Frontal cortex (tissue), 4 donors: ENCODE data around the gene CLEC16A. TPM values are rescaled to one million over a fixed set of nuclear protein-coding genes. Genes with fewer than 3 reads are reported as not detected.
A peak's percentile ranks its signal among the peaks of the same experiment; 100 is the strongest.

ENCODE experiments used
- DNase-seq, 2 donors: peaks; one replicate each; pipeline ENCODE4 v3.0.0; 2012; ENCODE audit warnings: low spot score in 2 of 2
- FAIRE-seq: peaks from 2 replicates; lab custom pipeline; 2012; peaks lifted over from hg19 to GRCh38; lab: Jason Lieb, UNC
- total RNA-seq: library from RNA; depleted of rRNA; stranded (reverse); fragments of >200 nt; gene quantifications from one replicate; pipeline ENCODE4 v1.2.3, GENCODE V29; 2014
- donor health status: control.
- donor health status: control.
- donor health status: control.

Gene CLEC16A
- total RNA-seq, 1 donor from 2014 or later = 31.4 TPM

DNA sequence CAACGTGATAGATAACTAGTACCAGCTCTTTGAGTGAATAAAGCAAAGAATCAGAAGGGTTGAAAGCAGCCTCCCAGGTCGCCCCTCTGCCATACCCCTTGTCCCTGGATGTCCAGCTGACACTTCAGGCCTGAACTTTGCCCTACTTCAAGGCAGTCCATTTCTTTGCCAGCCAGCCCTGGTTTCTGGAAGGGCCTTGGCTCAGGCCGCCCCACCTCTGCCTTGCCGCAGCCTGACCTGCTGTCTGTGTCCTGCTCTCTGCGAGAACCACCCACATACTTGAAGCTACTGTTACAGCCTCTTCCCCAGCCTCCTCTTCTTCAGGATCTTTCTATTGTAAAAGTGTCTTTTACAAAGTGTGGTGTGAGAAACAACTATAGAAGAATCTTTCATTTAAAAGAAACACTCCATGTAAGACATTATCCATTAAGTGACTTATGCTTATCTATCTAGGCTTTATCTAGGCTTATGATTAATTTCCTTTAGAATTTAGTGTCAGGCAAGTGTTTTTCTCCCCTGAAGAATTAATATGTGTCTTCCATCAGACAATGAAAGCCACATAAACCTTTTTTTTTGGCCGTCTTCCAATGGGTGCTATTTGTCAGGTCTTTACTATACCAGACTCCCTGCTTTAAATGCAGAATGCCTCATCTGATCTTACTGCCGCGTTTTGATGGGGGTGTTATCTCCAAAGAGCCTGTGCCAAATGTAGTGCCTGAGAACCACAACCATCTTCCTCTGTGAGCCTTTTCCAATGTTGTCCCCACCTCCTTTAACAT, 177.7 kb downstream of the CLEC16A start:
- FAIRE-seq (no peak), DNase-seq (no peak)

DNA sequence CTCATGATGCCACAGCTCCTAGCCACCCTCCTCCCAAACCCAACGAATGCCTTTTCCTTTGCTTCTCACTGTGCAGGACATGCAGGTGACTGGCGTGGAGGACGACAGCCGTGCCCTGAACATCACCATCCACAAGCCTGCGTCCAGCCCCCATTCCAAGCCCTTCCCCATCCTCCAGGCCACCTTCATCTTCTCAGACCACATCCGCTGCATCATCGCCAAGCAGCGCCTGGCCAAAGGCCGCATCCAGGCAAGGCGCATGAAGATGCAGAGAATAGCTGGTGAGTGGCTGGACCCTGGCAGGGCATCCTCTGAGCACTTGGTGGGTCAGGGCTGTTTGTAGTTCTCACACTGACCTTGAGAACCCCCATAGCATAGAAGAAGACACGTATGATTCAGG, 179.3 kb downstream of the CLEC16A start:
- FAIRE-seq = no peak

DNA sequence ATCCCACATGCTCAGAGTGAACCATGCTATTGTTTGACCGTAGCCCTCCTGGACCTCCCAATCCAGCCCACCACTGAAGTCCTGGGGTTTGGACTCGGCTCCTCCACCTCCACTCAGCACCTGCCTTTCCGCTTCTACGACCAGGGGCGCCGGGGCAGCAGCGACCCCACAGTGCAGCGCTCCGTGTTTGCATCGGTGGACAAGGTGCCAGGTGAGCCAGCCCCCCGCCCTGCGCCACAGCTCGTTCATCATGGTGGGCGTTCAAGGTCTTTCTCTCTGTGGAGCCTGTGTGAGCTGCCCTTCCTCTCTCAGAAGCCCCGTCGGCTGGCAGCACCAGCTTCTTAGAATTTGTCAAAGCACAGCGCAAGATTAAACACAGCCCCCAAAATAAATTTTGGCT, 181.6 kb downstream of the CLEC16A start:
- DNase-seq = no peak
- no peak for FAIRE-seq

More for the DNA sequence above, 179.3 kb downstream of the CLEC16A start:
- no peak for DNase-seq

DNA sequence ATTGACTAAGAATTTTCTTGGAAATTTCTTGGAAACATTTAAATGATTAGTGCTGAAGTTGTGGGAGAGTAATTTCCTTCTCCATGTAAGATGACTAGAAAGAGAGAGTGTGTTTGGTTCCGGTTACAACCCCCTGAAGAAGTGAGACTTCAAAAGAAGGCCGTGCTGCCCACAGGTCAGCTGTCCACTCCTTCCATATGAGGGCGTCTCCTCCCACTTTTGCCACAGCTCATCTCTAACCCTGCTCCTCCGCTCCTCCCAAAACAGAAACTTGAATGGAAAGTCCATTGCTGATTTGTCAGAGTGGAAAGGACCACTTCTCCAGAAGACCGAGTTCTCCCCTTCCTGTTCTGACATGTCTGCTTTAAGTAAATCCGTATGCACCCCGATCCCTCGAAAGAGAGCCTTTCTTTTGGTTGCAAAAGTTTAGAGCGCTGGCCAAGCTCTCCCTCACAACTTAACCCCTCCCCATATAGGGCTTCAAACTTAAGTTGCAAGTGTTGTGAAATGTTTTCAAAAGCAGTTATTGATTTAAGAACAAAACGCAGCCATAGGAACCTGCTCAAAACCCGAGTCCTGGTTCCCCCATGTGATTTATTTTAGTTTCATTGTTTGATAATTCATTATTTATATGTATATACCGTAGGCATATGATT, 182.2 kb downstream of the CLEC16A start:
- no peak for DNase-seq
- no peak for FAIRE-seq

DNA sequence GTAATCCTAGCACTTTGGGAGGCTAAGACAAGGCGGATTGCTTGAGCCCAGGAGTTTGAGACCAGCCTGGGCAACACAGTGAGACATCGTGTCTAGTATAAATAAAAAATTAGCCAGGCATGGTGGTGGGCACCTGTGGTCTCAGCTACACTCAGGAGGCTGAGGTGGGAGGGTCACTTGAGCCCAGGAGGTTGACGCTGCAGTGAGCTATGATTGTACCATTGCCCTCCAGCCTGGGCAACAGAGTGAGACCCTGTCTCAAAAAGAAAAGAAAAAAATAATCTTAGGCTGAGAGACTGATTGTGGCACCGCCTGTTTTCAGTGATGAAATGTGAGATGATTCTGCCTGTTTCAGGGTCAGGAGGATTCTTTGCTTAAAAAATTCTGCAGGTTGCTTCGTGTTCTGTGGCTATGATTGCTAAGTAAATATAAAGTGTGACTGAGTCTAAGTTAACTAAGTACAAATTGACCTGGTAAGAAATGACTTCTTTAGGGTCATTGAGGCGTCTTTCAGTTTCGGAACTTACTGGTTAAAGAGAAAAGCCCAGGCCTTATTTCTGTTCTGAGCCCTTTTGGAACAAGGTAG, 183.3 kb downstream of the CLEC16A start:
- FAIRE-seq (no peak), DNase-seq (no peak)

DNA sequence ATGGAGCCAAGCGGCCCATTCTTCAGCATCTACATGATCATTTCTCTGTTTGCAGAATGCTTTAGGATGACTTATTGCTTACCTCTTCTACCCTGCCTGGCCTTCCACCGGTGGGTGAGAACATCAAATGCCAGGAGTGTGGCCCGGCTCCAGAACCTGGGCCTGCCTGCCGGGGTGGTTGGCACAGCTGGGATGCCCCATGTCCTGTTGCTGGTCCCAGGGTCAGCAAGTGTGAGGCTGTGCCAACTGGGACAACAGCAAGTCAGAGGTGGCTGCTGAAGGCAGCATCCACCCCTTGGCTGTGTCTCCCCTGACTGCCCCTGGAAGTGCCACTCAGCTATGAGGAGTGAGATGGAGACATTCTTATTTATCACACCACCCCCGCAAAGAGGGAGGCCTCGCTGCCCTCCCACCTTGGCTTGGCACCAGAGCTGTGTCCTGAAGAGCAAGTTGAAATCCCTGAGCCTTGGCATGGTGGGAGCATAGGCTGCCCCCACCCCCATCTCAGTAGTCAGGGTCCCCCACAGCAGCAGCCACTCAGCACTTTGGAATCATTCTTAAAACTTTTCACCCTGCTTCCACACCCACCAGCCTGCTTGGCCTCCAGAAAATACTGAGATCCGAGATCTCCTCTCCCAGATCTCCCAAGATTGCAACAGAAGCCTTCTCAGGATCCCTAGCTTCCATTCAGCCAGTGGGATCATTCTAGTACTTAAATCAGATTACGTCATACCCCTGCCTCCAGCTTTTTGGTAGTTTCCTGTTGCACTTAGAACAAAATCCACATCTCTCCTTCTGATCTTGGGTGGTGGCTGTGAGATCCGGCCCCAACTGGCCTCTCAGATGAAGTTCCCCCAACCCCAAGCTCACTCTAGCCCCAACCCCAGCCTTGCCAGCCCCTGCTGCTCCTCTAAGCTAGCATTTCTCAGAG, 184.1 kb downstream of the CLEC16A start:
- FAIRE-seq (no peak), DNase-seq (no peak)

DNA sequence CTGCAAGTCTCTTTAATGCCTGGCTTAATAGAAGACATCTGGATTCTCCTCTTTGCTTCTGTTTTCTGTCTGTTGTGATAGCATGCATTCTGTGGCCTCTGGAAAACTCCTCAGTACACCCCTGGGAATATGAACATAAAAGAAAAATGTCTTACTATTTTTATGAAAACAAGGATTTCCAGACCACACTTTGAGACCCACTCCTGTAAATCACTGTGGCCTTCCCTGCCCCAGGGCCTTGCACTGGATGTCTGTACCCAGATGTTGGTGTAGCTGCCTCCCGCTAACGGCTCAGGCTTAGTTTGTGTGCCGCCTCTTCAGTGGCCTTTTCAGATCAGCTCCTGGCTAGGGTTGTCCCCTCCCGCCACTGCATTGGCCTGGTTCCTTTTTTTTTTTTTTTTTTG, 185.0 kb downstream of the CLEC16A start:
- FAIRE-seq (no peak), DNase-seq (no peak)

DNA sequence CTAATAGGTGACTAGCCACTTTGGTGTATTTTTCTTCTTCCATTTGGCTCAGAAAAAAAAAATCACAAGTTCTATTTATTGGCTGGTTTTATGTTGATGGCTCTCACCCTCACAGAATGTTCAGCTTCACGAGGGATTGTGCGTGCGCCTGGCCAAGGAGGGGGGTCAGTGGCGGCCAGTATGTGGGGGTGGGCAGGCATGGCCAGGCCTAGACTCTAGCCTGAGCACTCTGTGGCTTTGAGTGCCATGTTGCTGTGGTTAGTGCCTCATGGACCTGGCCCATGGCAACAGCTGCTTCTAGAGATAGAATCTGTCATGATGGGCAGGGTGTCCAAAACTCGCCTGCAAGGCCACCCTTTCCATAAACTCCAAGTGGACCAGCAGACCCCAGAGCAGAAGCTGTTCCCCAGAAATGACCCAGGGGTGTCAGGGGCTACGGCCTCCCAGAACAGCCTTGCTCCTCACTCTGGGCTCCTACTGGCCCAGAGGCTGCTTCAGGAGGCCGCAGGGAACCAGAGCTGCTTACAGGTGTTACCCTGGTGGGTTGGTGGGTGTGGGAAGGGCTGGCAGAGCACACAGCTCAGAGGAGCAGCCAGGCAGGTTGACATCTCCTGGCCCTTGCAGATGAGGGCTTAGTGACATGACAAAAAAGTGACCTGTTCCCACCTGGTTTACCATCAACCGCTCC, 186.8 kb downstream of the CLEC16A start:
- no peak for FAIRE-seq

DNA sequence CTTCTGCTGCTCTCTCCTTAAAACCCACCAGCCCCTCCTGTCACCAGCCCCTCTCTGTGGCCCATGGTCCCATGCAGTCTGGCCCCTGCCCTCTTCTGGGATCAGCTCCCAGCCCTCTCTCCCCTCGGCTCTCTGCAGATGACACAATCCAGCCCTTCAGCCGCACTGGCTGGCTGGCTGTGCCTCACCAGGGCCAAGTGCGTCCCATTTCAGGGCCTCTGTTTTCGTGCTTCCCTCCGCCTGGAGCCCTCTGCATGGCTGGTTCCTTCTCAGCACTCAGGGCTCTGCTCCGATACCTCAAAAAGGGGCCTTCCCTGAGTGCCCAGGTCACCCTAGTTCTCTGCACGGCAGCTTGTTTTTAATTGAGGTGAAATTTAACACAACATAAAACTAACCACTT, 187.3 kb downstream of the CLEC16A start:
- DNase-seq (no peak), FAIRE-seq (no peak)

More for the DNA sequence above, 186.8 kb downstream of the CLEC16A start:
- no peak for DNase-seq

DNA sequence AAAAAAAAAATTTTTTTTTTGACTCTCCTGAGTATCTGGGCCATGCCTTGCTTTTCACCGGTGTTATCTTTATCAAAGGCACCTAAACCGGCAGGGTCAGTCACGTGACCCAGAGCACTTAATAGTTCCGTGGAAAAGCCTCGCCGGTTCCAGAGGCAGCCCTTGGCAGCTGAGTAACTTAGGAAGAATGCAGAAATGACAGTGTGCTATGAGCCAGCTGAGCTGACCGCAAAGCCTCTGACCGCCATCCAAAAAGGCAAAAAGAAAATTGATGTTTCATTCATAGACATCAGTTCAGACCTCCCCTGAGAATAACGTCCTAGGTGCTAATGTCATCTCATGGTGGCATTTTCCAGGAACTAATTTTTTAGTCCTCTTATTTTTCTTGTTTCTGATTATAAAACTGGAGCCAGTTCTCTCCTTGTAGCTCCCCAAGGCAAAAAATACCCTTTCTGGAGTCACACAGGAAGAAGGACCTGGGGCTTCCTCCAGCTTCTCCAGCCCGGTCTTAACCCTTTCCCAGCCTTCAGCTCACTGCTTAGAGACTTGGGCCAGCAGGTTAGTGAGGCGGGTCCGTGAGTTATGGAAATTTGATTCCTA, 189.1 kb downstream of the CLEC16A start:
- DNase-seq (peak; percentile 29 to 45), FAIRE-seq (no peak)

DNA sequence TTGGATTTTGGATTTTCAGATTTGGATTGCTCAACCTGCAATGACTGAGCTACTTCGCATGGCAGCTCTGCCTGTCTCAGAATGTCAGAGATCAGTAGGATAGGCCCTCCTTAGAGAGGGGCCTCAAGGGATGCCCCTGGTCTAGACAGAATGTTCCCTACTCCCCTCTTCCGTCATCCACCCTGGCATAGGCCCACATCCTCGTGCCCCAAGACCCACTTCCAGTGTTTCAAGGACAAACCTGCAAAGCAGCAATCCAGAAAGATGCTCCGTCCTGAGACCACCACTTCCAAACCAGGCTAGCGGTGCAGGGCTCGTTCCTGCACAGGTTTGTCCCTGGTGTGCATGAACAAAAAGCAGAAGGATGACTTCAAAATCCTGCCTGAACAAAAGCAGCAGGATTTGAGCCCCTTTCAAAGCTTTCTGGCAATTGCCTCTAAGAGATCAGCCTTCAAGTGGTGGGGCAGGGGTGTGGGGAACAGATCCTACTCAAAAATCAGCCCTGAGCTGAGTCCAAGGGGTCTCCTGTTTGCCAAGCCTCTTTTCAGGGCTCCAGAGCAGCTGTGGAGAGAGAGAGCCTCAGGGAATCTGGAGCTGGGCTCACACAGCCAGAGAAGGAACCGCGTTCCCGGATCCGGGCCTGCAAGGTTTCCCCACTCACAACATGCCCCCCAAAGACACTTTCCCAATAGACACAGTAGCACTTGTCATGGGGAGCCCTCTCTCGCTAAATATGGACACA, 190.5 kb downstream of the CLEC16A start:
- no peak for DNase-seq
- no peak for FAIRE-seq

DNA sequence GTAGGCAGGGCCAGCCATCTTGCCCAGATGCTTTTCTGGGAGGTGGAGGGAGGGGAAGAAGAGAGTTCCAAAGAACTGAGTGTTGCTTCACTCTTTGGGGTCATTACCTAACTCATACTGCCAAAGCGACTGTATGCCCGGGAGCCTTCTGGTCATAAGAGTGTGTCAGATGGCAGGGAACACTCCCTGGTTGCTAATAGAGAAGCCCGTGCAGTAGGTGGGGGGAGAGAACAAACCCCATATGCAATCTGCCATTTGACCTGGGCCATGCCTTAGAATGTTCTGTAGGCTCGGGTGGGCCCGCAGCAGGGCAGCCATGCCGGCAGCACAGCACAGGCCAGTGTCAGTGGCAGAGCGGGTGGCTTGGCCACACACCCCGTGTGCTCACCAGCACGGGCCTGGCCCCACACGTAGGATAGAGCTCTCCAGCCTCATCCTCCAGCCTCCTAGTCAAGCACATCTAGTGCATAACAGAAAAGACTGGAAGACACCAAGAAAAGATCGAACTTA, 191.2 kb downstream of the CLEC16A start:
- FAIRE-seq (no peak), DNase-seq (no peak)

DNA sequence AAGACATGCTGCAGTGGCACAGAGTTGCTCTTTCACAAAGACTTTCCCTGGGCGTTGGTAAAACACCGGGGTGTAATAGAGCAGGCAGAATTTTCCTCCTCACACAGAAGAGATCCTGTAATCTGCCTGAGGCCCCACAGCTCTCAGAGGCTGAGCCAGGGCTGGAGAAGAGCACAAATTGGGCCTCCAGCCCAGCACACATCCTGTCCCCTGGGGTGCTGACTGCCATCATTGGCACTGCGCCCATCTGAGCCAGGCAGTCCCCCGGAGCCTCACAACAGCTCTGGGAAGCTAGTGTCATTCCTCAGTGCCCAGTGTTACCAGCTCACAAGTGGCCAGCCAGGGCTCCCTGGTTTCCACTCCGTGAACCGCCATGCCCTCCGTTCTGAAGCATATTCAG, 192.2 kb downstream of the CLEC16A start:
- FAIRE-seq = no peak
- no peak for DNase-seq

DNA sequence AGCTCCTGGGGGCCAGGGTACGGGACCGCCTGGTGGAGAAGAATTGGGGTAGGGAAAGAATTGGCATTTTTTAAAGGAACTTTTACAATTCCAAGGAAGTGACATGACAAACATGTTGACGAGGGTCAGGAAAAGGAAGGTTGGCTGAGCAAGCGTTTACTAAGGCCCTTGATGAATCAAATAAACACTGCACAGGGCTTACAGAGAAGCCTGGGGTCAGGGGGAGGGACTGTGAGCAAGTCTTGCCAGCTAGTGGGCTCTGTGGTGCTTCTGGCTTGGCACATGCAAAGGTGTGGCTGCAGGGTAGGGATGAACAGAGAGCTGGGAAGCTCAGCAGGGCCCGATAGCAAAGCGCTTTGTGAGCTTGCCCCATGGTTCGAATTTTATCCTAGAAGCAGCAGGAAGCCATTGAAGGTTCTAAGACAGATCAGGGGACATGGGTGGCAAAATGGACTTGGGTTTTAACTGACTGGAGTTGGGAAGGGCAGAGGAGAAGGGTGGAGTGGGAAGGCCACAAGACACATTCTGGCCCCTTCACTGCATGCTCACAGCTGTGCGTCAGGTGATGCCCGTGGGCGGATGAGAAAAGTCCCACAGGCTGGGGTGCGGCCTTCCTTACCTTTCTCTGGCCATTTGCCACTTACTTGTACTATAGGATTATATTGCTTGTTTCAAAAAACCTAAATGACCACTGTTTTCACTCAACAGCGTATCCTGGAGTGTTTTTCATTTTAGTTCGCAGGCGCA, 193.8 kb downstream of the CLEC16A start:
- FAIRE-seq = no peak
- no peak for DNase-seq

DNA sequence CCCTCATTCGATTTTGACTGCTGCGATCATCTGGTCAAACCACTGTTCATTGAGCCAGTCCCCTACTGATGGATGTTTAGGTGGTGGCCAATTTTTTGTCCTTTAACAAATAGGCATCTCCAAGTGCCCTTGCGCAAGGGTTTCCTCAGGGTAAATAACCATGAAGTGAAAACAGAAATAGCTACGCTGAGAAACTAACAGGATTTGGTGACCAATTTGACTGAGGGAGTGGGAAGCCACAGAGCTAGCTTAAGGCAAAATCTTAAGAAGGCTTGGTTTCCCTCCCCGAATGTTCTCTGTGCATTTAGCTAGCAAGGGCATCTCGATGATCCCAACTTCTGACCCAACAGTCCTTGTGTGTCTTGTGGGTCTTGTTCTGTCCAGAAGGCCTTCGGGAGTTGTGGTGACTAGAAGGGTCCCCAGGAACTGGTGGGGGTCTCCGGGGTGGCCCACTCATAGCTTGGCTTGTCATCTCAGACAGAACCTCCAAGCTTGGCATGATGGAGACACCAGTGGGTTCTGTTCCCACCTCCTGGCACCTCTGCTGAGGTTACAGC, 194.5 kb downstream of the CLEC16A start:
- no peak for DNase-seq
- no peak for FAIRE-seq

DNA sequence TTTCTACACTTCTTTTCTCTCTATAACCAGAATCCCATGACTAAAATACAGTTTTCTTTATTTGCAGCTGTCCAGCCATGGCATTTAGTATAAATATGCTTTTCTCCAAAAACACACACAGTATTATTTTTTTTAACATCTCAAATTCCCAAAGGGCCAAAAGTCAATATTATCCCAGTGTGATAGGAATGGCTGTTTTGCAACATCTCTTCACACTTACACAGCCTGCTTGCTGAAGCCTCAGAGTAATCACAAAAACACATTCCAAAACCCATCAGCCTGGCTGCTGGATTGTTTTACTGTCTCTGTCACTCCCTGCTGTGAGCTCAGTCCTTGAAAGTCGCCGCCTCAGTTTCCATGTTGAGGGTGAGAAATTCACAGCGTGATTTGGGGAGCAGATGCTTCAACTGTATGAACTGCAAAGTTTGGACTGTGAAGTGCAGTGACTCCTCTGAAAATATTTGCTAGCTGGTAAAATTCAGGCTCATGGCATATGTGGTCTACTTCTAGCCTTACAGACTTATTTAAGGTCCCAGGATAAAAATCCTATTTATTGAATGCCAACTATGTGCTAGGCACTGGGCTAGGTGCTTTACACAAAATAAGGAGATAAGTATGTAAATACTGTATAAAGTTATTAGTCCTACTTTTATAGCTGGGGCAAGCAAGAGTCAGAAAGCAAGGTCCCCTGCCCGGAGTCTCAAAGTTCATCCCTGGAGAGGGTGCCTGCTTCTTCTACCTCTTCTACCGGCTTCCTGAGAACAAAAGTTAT, 195.1 kb downstream of the CLEC16A start:
- no peak for DNase-seq

DNA sequence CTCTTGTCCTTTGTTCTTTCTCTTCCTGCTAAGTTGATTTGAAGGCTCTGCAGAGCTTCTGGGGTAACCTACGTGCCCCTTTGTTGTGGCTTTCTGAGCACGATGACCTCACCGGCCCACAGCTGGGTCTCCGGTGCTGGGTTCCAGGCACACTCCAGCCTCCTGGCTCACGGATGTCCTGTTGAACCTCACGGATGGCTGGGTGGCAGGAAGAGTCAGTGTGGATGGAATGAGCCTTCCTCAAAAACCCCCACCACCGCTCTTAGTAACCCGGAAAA, 195.7 kb downstream of the CLEC16A start:
- FAIRE-seq (no peak), DNase-seq (no peak)

More for the DNA sequence above, 195.1 kb downstream of the CLEC16A start:
- FAIRE-seq = no peak
